ENCODE results near the gene DLGAP1. TPM values are rescaled to one million over a fixed set of nuclear protein-coding genes. Genes with fewer than 3 reads are reported as not detected.

The DLGAP1 gene
- total and polyA plus RNA-seq, 4 donors: 0.06 to 1.2 (median 0.17) TPM; not detected in 1

DNA sequence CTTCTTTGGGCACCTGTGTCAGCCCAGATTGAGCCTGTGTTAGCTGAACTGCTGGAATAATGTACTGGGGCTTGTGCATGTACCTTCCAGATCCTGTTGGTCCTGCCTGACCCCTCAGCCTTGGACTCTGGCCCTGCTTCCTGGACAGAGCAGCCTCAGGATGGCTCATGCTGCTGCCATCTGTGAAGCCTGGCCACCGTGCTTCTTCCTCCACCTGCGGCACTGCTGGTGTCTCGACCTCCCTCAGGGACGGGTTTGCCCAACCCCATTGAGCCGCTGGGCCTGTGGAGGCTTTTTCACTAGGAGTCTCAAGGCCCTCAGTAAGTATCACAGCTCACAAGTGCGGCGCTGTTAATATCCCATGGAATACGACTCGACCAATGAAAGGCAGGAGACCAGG is 662.4 kb downstream of the DLGAP1 start:
- H3K9me3 ChIP-seq (ENCODE audit: control insufficient read depth in 4 of 4, low read length in 3 of 4): no peaks in the 10 kb centered on the region
- DNase-seq (ENCODE audit: low spot score): no peak
- H3K9ac ChIP-seq (ENCODE audit: low read depth in 1 of 2, low read length in 2 of 2): no peak overlapping the region
- no peaks in the 10 kb centered on the region for H3K4me1 ChIP-seq (ENCODE audit: control insufficient read depth in 4 of 4, insufficient read depth in 4 of 4, low read length in 3 of 4)
- H3K27me3 ChIP-seq (ENCODE audit: control insufficient read depth in 4 of 4, insufficient read depth in 4 of 4, low read length in 3 of 4): no peaks in the 10 kb centered on the region
- 92% methylated on average over 9 of the region's 9 CpGs for WGBS
- no peak overlapping the region for H3K4me3 ChIP-seq (ENCODE audit: low read depth in 1 of 3, low read length in 3 of 3)
- no peaks in the 10 kb centered on the region for H3K36me3 ChIP-seq (ENCODE audit: control insufficient read depth in 4 of 4, insufficient read depth in 3 of 4, low read depth in 1 of 4, low read length in 3 of 4)
- TF ChIP-seq HNF4G (IDR thresholded peaks at IDR 0.05): no peak
- TF ChIP-seq HNF4A (conservative IDR thresholded peaks at IDR 0.05): no peak
- no peak for TF ChIP-seq FOXA2 (IDR thresholded peaks at IDR 0.05)
- TF ChIP-seq, protein P1, sequence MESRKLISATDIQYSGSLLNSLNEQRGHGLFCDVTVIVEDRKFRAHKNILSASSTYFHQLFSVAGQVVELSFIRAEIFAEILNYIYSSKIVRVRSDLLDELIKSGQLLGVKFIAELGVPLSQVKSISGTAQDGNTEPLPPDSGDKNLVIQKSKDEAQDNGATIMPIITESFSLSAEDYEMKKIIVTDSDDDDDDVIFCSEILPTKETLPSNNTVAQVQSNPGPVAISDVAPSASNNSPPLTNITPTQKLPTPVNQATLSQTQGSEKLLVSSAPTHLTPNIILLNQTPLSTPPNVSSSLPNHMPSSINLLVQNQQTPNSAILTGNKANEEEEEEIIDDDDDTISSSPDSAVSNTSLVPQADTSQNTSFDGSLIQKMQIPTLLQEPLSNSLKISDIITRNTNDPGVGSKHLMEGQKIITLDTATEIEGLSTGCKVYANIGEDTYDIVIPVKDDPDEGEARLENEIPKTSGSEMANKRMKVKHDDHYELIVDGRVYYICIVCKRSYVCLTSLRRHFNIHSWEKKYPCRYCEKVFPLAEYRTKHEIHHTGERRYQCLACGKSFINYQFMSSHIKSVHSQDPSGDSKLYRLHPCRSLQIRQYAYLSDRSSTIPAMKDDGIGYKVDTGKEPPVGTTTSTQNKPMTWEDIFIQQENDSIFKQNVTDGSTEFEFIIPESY (IDR thresholded peaks at IDR 0.05): no peak
- TF ChIP-seq, protein P2, sequence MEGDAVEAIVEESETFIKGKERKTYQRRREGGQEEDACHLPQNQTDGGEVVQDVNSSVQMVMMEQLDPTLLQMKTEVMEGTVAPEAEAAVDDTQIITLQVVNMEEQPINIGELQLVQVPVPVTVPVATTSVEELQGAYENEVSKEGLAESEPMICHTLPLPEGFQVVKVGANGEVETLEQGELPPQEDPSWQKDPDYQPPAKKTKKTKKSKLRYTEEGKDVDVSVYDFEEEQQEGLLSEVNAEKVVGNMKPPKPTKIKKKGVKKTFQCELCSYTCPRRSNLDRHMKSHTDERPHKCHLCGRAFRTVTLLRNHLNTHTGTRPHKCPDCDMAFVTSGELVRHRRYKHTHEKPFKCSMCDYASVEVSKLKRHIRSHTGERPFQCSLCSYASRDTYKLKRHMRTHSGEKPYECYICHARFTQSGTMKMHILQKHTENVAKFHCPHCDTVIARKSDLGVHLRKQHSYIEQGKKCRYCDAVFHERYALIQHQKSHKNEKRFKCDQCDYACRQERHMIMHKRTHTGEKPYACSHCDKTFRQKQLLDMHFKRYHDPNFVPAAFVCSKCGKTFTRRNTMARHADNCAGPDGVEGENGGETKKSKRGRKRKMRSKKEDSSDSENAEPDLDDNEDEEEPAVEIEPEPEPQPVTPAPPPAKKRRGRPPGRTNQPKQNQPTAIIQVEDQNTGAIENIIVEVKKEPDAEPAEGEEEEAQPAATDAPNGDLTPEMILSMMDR (IDR thresholded peaks at IDR 0.05; ENCODE audit: low read depth, low read length, missing input control): no peak
- TF ChIP-seq RXRA (IDR thresholded peaks at IDR 0.05): no peak
- TF ChIP-seq GABPA (IDR thresholded peaks at IDR 0.05 in 1 of 2, conservative IDR thresholded peaks at IDR 0.05 in 1 of 2): no peak
- TF ChIP-seq, protein P3, sequence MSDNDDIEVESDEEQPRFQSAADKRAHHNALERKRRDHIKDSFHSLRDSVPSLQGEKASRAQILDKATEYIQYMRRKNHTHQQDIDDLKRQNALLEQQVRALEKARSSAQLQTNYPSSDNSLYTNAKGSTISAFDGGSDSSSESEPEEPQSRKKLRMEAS (IDR thresholded peaks at IDR 0.05): no peak
- no peak for TF ChIP-seq JUND (IDR thresholded peaks at IDR 0.05)
- TF ChIP-seq SP1 (IDR thresholded peaks at IDR 0.05): no peak
- no peak for TF ChIP-seq EGR1 (IDR thresholded peaks at IDR 0.05; ENCODE audit: low read depth in 2 of 2)
- no peak overlapping the region for H3K27ac ChIP-seq (ENCODE audit: low read depth in 1 of 2, low read length in 2 of 2)

DNA sequence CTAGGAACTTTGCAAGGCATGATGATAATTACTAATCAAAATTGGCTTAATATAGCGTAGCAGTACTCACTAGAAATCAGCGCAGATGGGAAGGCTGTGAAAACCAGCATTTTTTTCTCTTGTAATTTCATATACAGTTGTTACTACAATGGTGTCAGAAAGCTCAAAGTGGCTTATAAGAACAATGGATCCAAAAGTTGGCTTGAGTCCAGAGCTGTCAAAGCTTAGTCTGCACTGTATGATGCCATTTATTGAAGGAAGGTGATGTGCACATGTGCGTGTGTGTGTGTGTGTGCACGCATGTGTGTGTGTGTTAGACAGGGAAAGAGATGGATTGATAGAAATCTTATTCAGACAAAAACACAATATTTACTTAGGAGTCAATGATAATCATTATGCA is 663.9 kb downstream of the DLGAP1 start:
- H3K4me3 ChIP-seq (ENCODE audit: low read depth in 1 of 3, low read length in 3 of 3): no peak overlapping the region
- no peak overlapping the region for H3K27ac ChIP-seq (ENCODE audit: low read depth in 1 of 2, low read length in 2 of 2)
- no peak for TF ChIP-seq SP1 (IDR thresholded peaks at IDR 0.05)
- TF ChIP-seq, protein P4, sequence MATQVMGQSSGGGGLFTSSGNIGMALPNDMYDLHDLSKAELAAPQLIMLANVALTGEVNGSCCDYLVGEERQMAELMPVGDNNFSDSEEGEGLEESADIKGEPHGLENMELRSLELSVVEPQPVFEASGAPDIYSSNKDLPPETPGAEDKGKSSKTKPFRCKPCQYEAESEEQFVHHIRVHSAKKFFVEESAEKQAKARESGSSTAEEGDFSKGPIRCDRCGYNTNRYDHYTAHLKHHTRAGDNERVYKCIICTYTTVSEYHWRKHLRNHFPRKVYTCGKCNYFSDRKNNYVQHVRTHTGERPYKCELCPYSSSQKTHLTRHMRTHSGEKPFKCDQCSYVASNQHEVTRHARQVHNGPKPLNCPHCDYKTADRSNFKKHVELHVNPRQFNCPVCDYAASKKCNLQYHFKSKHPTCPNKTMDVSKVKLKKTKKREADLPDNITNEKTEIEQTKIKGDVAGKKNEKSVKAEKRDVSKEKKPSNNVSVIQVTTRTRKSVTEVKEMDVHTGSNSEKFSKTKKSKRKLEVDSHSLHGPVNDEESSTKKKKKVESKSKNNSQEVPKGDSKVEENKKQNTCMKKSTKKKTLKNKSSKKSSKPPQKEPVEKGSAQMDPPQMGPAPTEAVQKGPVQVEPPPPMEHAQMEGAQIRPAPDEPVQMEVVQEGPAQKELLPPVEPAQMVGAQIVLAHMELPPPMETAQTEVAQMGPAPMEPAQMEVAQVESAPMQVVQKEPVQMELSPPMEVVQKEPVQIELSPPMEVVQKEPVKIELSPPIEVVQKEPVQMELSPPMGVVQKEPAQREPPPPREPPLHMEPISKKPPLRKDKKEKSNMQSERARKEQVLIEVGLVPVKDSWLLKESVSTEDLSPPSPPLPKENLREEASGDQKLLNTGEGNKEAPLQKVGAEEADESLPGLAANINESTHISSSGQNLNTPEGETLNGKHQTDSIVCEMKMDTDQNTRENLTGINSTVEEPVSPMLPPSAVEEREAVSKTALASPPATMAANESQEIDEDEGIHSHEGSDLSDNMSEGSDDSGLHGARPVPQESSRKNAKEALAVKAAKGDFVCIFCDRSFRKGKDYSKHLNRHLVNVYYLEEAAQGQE (IDR thresholded peaks at IDR 0.05): no peak
- no peak for TF ChIP-seq HNF4A (conservative IDR thresholded peaks at IDR 0.05)
- TF ChIP-seq, protein P5, sequence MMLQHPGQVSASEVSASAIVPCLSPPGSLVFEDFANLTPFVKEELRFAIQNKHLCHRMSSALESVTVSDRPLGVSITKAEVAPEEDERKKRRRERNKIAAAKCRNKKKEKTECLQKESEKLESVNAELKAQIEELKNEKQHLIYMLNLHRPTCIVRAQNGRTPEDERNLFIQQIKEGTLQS (IDR thresholded peaks at IDR 0.05): no peak
- TF ChIP-seq, protein P3 (IDR thresholded peaks at IDR 0.05): no peak
- TF ChIP-seq FOXA1 (IDR thresholded peaks at IDR 0.05): no peak
- no peak for TF ChIP-seq JUND (IDR thresholded peaks at IDR 0.05)
- no peak for TF ChIP-seq EGR1 (IDR thresholded peaks at IDR 0.05; ENCODE audit: low read depth in 2 of 2)
- TF ChIP-seq NR2F2 (IDR thresholded peaks at IDR 0.05): no peak
- TF ChIP-seq, protein P2 (IDR thresholded peaks at IDR 0.05; ENCODE audit: low read depth, low read length, missing input control): no peak
- TF ChIP-seq TAF1 (conservative IDR thresholded peaks at IDR 0.05): no peak
- no peak for TF ChIP-seq RAD21 (IDR thresholded peaks at IDR 0.05)
- no peak for TF ChIP-seq YY1 (IDR thresholded peaks at IDR 0.05)
- no peak for TF ChIP-seq GABPA (IDR thresholded peaks at IDR 0.05 in 1 of 2, conservative IDR thresholded peaks at IDR 0.05 in 1 of 2)
- TF ChIP-seq HNF4G (IDR thresholded peaks at IDR 0.05): no peak
- TF ChIP-seq, protein P1 (IDR thresholded peaks at IDR 0.05): no peak
- no peak overlapping the region for H3K9ac ChIP-seq (ENCODE audit: low read depth in 1 of 2, low read length in 2 of 2)
- no peaks in the 10 kb centered on the region for H3K9me3 ChIP-seq (ENCODE audit: control insufficient read depth in 4 of 4, low read length in 3 of 4)
- 77% methylated on average over 4 of the region's 4 CpGs for WGBS
- no peaks in the 10 kb centered on the region for H3K27me3 ChIP-seq (ENCODE audit: control insufficient read depth in 4 of 4, insufficient read depth in 4 of 4, low read length in 3 of 4)
- no peaks in the 10 kb centered on the region for H3K36me3 ChIP-seq (ENCODE audit: control insufficient read depth in 4 of 4, insufficient read depth in 3 of 4, low read depth in 1 of 4, low read length in 3 of 4)
- no peaks in the 10 kb centered on the region for H3K4me1 ChIP-seq (ENCODE audit: control insufficient read depth in 4 of 4, insufficient read depth in 4 of 4, low read length in 3 of 4)
- no peak for DNase-seq (ENCODE audit: low spot score)

Data from liver (tissue), 9 donors.